CD14-positive monocyte (primary cell): ENCODE results near the gene AMOTL1. TPM values are rescaled to one million over a fixed set of nuclear protein-coding genes. Genes with fewer than 3 reads are reported as not detected.

ENCODE experiments used
- DNase-seq, 3 donors: peaks; one replicate each; pipeline ENCODE4 v3.0.0-alpha.2; 2011 to 2022
- H2AFZ ChIP-seq: 2 replicates; pipeline ENCODE4 v1.6.0; 2012; ENCODE audit warnings: mild to moderate bottlenecking, low read depth, low read length, inconsistent platforms; ENCODE audit not compliant: insufficient read depth, poor library complexity, severe bottlenecking
- H3K27ac ChIP-seq, 2 donors: 1 replicate in 1 of 2; 2 replicates in 1 of 2; pipeline ENCODE4 v1.5.1; 2012 to 2013; ENCODE audit warnings: low read length in 2 of 2, control low read depth in 1 of 2, inconsistent platforms in 1 of 2, low read depth in 1 of 2, mild to moderate bottlenecking in 1 of 2
- H3K27me3 ChIP-seq, 2 donors: one replicate each; pipeline versions ENCODE4 v1.6.0 to v1.6.1; 2011 to 2013; ENCODE audit warnings: low read length in 2 of 2; ENCODE audit not compliant: control insufficient read depth in 2 of 2, insufficient read depth in 2 of 2
- H3K36me3 ChIP-seq, 2 donors: replicated peaks in 1 of 2; 1 replicate in 1 of 2; 2 replicates in 1 of 2; pipeline versions ENCODE4 v1.5.1 to v1.6.1; 2012 to 2013; ENCODE audit warnings: low read length in 2 of 2, control low read depth in 1 of 2, inconsistent platforms in 1 of 2, mild to moderate bottlenecking in 1 of 2; ENCODE audit not compliant: insufficient read depth in 2 of 2, control insufficient read depth in 1 of 2
- H3K4me1 ChIP-seq, 2 donors: 1 replicate in 1 of 2; 2 replicates in 1 of 2; pipeline versions ENCODE4 v1.5.1 to v1.6.1; 2012 to 2013; ENCODE audit warnings: low read length in 2 of 2, control low read depth in 1 of 2, inconsistent platforms in 1 of 2, mild to moderate bottlenecking in 1 of 2, moderate library complexity in 1 of 2; ENCODE audit not compliant: insufficient read depth in 2 of 2, control insufficient read depth in 1 of 2
- H3K4me2 ChIP-seq: replicated peaks from 2 replicates; pipeline ENCODE3; 2012; ENCODE audit warnings: low read length, moderate library complexity, mild to moderate bottlenecking; ENCODE audit not compliant: poor library complexity, severe bottlenecking; ENCODE audit errors: extremely low read depth
- H3K4me3 ChIP-seq, 3 experiments: fragments of 200-600 bp in 1 of 3; sonication (generic) in 1 of 3; replicated peaks in 1 of 3; 1 replicate in 2 of 3; 2 replicates in 1 of 3; pipeline ENCODE4 v1.5.1; 2011 to 2013; ENCODE audit warnings: low read length in 3 of 3, mild to moderate bottlenecking in 3 of 3, control low read depth in 2 of 3, low read depth in 2 of 3, inconsistent platforms in 1 of 3, moderate library complexity in 1 of 3
- H3K79me2 ChIP-seq: 2 replicates; pipeline ENCODE4 v1.6.0; 2012; ENCODE audit warnings: mild to moderate bottlenecking, control low read depth, inconsistent platforms, low read length, moderate library complexity; ENCODE audit not compliant: insufficient read depth
- H3K9ac ChIP-seq: 2 replicates; pipeline ENCODE4 v1.6.0; 2017; ENCODE audit warnings: low read length, mild to moderate bottlenecking; ENCODE audit not compliant: insufficient read depth, poor library complexity, severe bottlenecking
- H3K9me3 ChIP-seq, 2 donors: replicated peaks in 1 of 2; 1 replicate in 1 of 2; 2 replicates in 1 of 2; pipeline versions ENCODE4 v1.5.1 to v1.6.1; 2012 to 2013; ENCODE audit warnings: low read length in 2 of 2, control low read depth in 1 of 2; ENCODE audit not compliant: control insufficient read depth in 1 of 2, insufficient read depth in 1 of 2
- H4K20me1 ChIP-seq: 2 replicates; pipeline ENCODE4 v1.6.0; 2012; ENCODE audit warnings: mild to moderate bottlenecking, low read length, control low read depth, moderate library complexity; ENCODE audit not compliant: insufficient read depth
- H3K27ac Mint-ChIP-seq, 7 donors: one replicate each; pipeline ENCODE4 v1.8.0; 2020; ENCODE audit warnings: mild to moderate bottlenecking in 7 of 7, mixed read lengths in 7 of 7, moderate library complexity in 6 of 7, inconsistent platforms in 2 of 7
- H3K27me3 Mint-ChIP-seq, 3 donors: one replicate each; pipeline ENCODE4 v1.8.0; 2021 to 2022; ENCODE audit warnings: low read depth in 3 of 3, mild to moderate bottlenecking in 3 of 3, mixed read lengths in 3 of 3, moderate library complexity in 3 of 3, inconsistent platforms in 1 of 3
- H3K36me3 Mint-ChIP-seq, 2 donors: one replicate each; pipeline ENCODE4 v1.8.0; 2020; ENCODE audit warnings: mixed read lengths in 2 of 2, inconsistent platforms in 1 of 2, mild to moderate bottlenecking in 1 of 2
- H3K4me1 Mint-ChIP-seq: one replicate; pipeline ENCODE4 v1.8.0; 2020; ENCODE audit warnings: mild to moderate bottlenecking, mixed read lengths
- H3K4me3 Mint-ChIP-seq, 2 donors: one replicate each; pipeline ENCODE4 v1.8.0; 2020; ENCODE audit warnings: mild to moderate bottlenecking in 2 of 2, mixed read lengths in 2 of 2, moderate library complexity in 1 of 2
- H3K9me3 Mint-ChIP-seq, 7 donors: one replicate each; pipeline ENCODE4 v1.8.0; 2020 to 2022; ENCODE audit warnings: mixed read lengths in 7 of 7, mild to moderate bottlenecking in 6 of 7, moderate library complexity in 6 of 7, inconsistent platforms in 2 of 7
- CTCF ChIP-seq: fragments of 200-600 bp; IDR thresholded peaks from one replicate; pipeline ENCODE4 v1.8.0; 2022; ENCODE audit warnings: antibody characterized with exemption, mild to moderate bottlenecking
- WGBS: methylation state at CpG from one replicate; pipeline ENCODE4 v1.1.5; 2013; ENCODE audit warnings: missing lambda C conversion rate; ENCODE audit not compliant: insufficient coverage; 5-methylcytosine and 5-hydroxymethylcytosine counted together
- intact Hi-C, 2 donors: fragments of 100-400 bp; cut with micrococcal nuclease; formaldehyde crosslinking; loops; one replicate each; pipeline versions ENCODE4 v1.15.0 to v1.15.1; 2023
- polyA plus RNA-seq, 3 donors: library from polyadenylated mRNA; depleted of rRNA in 1 of 3; unstranded in 2 of 3; stranded (reverse) in 1 of 3; fragments of 300-500 nt in 2 of 3; fragments of >200 nt in 1 of 3; fragmentation: Illumina TruSeq in 2 of 3; gene quantifications; 1 replicate in 2 of 3; 2 replicates in 1 of 3; pipeline ENCODE4 v1.2.3, GENCODE V29; 2012 to 2021

The AMOTL1 gene
- polyA plus RNA-seq, 3 donors, result 0.41 to 0.66 (median 0.46) TPM

DNA sequence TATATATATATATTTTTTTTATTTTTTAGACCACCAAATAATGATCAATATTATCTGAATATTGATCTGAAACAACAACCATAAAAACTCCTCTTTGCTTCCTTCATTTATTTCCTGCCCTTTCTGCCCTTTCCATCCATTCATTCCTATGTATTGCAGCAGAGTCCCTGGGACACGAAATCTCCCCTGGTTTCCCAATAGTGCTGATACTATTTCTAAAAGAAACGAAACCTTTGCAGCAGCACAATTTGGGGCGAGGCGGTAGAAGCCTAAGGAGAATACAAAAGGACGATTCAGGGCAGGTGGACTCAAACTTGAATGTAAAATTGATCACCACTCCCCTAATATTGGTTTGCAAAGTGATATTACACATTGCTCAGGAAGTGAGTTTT is 16.9 kb upstream of the AMOTL1 start:
- no peaks in the 10 kb centered on the region for H3K4me1 ChIP-seq

GRCh38 chr11:94751786-94752185 is 16.4 kb upstream of the AMOTL1 start:
- TF ChIP-seq CTCF, result no peak
- Histone ChIP-seq H3K27ac (no peak overlapping the region), H3K4me2 (no peak overlapping the region), H3K36me3 (no peaks in the 10 kb centered on the region), H2AFZ (no peak overlapping the region), H3K9ac (no peak overlapping the region), H3K79me2 (no peaks in the 10 kb centered on the region), H4K20me1 (no peaks in the 10 kb centered on the region), H3K27me3 (peaks cover 0 to 2% of the 10 kb centered on the region in 2 donors), H3K4me1 (no peaks in the 10 kb centered on the region), H3K9me3 (no peaks in the 10 kb centered on the region), H3K4me3 (no peak overlapping the region)
- DNase-seq, result no peak
- Mint-ChIP-seq H3K27me3 (peaks cover 6 to 11% (median 8%) of the 10 kb centered on the region in 3 donors), H3K27ac (no peak overlapping the region), H3K36me3 (no peaks in the 10 kb centered on the region), H3K9me3 (peaks cover 0 to 2% (median 0%) of the 10 kb centered on the region in 7 donors), H3K4me1 (peaks cover 8% of the 10 kb centered on the region), H3K4me3 (no peak overlapping the region)
- no CpG with 5 or more reads among the region's 5 CpGs for WGBS
- intact Hi-C loops, result no loop called here

More for the DNA sequence above, 16.9 kb upstream of the AMOTL1 start:
- Histone ChIP-seq H3K27me3 (peaks cover 0 to 2% of the 10 kb centered on the region in 2 donors), H3K36me3 (no peaks in the 10 kb centered on the region), H4K20me1 (no peaks in the 10 kb centered on the region), H3K27ac (no peak overlapping the region), H3K9me3 (no peaks in the 10 kb centered on the region), H3K79me2 (no peaks in the 10 kb centered on the region), H3K4me3 (no peak overlapping the region), H2AFZ (no peak overlapping the region), H3K9ac (no peak overlapping the region), H3K4me2 (no peak overlapping the region)
- no peak for TF ChIP-seq CTCF
- H3K36me3 Mint-ChIP-seq, result no peaks in the 10 kb centered on the region
- no peak for DNase-seq
- peaks cover 8% of the 10 kb centered on the region for H3K4me1 Mint-ChIP-seq
- WGBS, result 67% methylated on average over 1 of the region's 5 CpGs
- no peak overlapping the region for H3K27ac Mint-ChIP-seq
- H3K4me3 Mint-ChIP-seq, result no peak overlapping the region
- H3K27me3 Mint-ChIP-seq, result peaks cover 8 to 11% (median 9%) of the 10 kb centered on the region in 3 donors
- intact Hi-C loops, result no loop called here
- H3K9me3 Mint-ChIP-seq, result peaks cover 0 to 2% (median 0%) of the 10 kb centered on the region in 7 donors
